ENCODE measurements around the gene ATF2. TPM values are rescaled to one million over a fixed set of nuclear protein-coding genes. Genes with fewer than 3 reads are reported as not detected.

Gene ATF2
- total RNA-seq, 1 donor from 2014 or later, result 63.3 TPM

GRCh38 chr2:175035806-175036205 is 132.2 kb downstream of the ATF2 start:
- TF ChIP-seq CTCF (IDR thresholded peaks at IDR 0.05; ENCODE audit: unreplicated experiment), result no peak
- Mint-ChIP-seq H3K9me3 (ENCODE audit: unreplicated experiment) (no peaks in the 10 kb centered on the region), H3K4me1 (ENCODE audit: unreplicated experiment) (peaks cover 8% of the 10 kb centered on the region)

GRCh38 chr2:175034716-175035115 is 133.3 kb downstream of the ATF2 start:
- H3K36me3 Mint-ChIP-seq (ENCODE audit: low read depth, unreplicated experiment), result no peaks in the 10 kb centered on the region
- H3K9me3 Mint-ChIP-seq (ENCODE audit: unreplicated experiment), result no peaks in the 10 kb centered on the region
- TF ChIP-seq CTCF (IDR thresholded peaks at IDR 0.05; ENCODE audit: unreplicated experiment), result no peak
- H3K4me3 Mint-ChIP-seq (ENCODE audit: unreplicated experiment), result no peak overlapping the region
- no peak for DNase-seq (ENCODE audit: low spot score)
- no peak overlapping the region for H3K27ac Mint-ChIP-seq (ENCODE audit: unreplicated experiment)
- H3K27me3 Mint-ChIP-seq (ENCODE audit: unreplicated experiment), result peaks cover 2% of the 10 kb centered on the region
- peaks cover 8% of the 10 kb centered on the region for H3K4me1 Mint-ChIP-seq (ENCODE audit: unreplicated experiment)

More at GRCh38 chr2:175035806-175036205, 132.2 kb downstream of the ATF2 start:
- DNase-seq (ENCODE audit: low spot score), result no peak
- Mint-ChIP-seq H3K27ac (ENCODE audit: unreplicated experiment) (no peak overlapping the region), H3K36me3 (ENCODE audit: low read depth, unreplicated experiment) (peaks cover 3% of the 10 kb centered on the region), H3K4me3 (ENCODE audit: unreplicated experiment) (no peak overlapping the region), H3K27me3 (ENCODE audit: unreplicated experiment) (peaks cover 2% of the 10 kb centered on the region)

- H3K9me3 Mint-ChIP-seq (ENCODE audit: unreplicated experiment), result no peaks in the 10 kb centered on the region
- DNase-seq (ENCODE audit: low spot score), result peak; percentile 57
- H3K27ac Mint-ChIP-seq (ENCODE audit: unreplicated experiment), result no peak overlapping the region
- H3K4me1 Mint-ChIP-seq (ENCODE audit: unreplicated experiment), result peaks cover 2% of the 10 kb centered on the region
- no peaks in the 10 kb centered on the region for H3K36me3 Mint-ChIP-seq (ENCODE audit: low read depth, unreplicated experiment)
- no peak for TF ChIP-seq CTCF (IDR thresholded peaks at IDR 0.05; ENCODE audit: unreplicated experiment)
- H3K4me3 Mint-ChIP-seq (ENCODE audit: unreplicated experiment), result no peak overlapping the region
- no peaks in the 10 kb centered on the region for H3K27me3 Mint-ChIP-seq (ENCODE audit: unreplicated experiment)
Observed at GRCh38 chr2:175030380-175031271, 137.4 kb downstream of the ATF2 start.

- DNase-seq (ENCODE audit: low spot score), result no peak
- no peak overlapping the region for H3K4me3 Mint-ChIP-seq (ENCODE audit: unreplicated experiment)
- H3K36me3 Mint-ChIP-seq (ENCODE audit: low read depth, unreplicated experiment), result no peaks in the 10 kb centered on the region
- TF ChIP-seq CTCF (IDR thresholded peaks at IDR 0.05; ENCODE audit: unreplicated experiment), result no peak
- no peaks in the 10 kb centered on the region for H3K27me3 Mint-ChIP-seq (ENCODE audit: unreplicated experiment)
- H3K27ac Mint-ChIP-seq (ENCODE audit: unreplicated experiment), result no peak overlapping the region
- no peaks in the 10 kb centered on the region for H3K4me1 Mint-ChIP-seq (ENCODE audit: unreplicated experiment)
- no peaks in the 10 kb centered on the region for H3K9me3 Mint-ChIP-seq (ENCODE audit: unreplicated experiment)
Observed at GRCh38 chr2:175027755-175028154, 140.2 kb downstream of the ATF2 start.

- Mint-ChIP-seq H3K27ac (ENCODE audit: unreplicated experiment) (no peak overlapping the region), H3K4me1 (ENCODE audit: unreplicated experiment) (no peaks in the 10 kb centered on the region), H3K36me3 (ENCODE audit: low read depth, unreplicated experiment) (no peaks in the 10 kb centered on the region), H3K4me3 (ENCODE audit: unreplicated experiment) (no peak overlapping the region), H3K27me3 (ENCODE audit: unreplicated experiment) (no peaks in the 10 kb centered on the region), H3K9me3 (ENCODE audit: unreplicated experiment) (no peaks in the 10 kb centered on the region)
- no peak for DNase-seq (ENCODE audit: low spot score)
- no peak for TF ChIP-seq CTCF (IDR thresholded peaks at IDR 0.05; ENCODE audit: unreplicated experiment)
Observed at GRCh38 chr2:175026385-175026784, 141.6 kb downstream of the ATF2 start.
